GM18508 (cell line): Measurements from ENCODE around the gene TCN2.
"Not testable (repeated sequence)": the region's sequence is repeated elsewhere in the genome, so short reads cannot be mapped to it uniquely, and the experiment has no call there.

Experiments used
- ATAC-seq: cut with Tn5 transposase; IDR thresholded peaks from one replicate; pipeline ENCODE4 v1.9.1; 2021; ENCODE audit warnings: moderate number of reproducible peaks; ENCODE audit not compliant: insufficient read depth, unreplicated experiment

The TCN2 gene

DNA sequence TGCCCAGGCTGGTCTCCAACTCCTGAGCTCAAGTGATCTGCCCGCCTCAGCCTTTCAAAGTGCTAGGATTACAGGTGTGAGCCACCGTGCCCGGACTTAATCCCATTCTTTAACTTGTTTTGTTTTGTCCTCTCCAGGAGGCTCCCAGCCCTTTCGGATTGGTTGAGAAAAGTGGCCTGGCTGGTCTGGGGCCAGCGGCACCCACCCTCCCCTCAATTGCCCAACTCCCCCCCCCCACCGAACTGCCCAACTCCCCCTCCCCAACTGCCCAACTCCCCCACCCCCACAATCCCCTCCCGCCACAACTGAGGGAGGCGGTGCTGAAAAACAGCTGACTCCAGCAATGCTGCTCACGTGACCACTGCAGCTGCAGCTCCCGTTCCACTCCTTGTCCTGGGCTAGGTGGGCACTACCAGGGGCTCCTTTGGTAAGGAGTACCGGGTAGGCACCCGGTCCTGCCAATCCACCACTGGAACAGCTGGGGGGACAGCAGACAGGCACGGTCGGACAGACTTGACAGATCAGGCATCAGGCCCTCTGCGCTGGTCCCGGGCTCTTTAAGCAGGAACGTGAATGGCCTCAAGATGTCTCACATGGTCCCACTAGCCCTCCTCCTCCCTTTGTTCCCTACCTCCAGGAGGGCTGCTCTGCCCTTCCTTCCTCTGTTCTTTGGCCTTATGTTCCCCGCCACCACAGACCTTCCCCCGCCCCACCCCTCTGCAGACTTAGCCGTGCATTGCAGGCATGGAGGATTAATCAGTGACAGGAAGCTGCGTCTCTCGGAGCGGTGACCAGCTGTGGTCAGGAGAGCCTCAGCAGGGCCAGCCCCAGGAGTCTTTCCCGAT is at the start of gene TCN2:
TSS of gene TCN2 (plus strand) at position 720 of the 845 bp plus-strand sequence. CDS start 158 bp downstream, outside the sequence.
- no peak for ATAC-seq

DNA sequence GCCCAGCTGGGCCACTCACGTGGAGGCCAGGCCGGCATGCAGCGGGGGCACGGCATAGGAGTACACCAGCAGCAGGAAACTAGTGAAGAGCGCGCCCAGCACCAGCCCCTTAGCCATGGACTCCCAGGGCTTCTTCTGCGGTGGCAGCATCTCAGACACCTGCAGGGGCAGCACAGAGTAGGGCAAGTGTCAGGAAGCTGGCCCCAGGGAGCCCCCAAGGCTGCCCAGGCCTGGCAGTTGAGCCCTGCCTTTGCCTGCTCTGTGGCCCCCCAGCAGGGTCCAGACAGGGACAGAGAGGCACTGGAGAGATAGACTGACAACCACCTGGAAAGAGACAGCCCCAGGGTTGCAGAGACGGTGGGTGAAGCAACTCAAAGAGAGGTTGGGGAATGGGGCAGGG is 49.7 kb upstream of the TCN2 start:
- no peak for ATAC-seq

DNA sequence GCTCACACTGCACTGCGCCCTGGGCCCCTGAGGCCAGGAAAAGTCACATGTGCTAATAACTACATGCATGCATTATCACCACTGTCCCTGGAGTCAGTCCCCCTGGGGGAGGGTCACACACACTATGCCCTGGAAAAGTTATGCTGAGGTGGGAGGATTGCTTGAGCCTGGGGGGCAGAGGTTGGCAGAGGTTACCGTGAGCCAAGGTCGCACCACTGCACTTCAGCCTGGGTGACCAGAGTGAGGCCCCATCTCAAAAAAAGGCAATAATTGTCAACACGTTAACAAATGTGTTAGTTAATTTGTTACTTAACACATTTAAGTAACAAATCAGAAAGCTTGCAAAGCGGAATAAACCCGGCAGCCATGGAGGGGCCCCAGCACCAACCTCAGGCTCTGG is 47.1 kb upstream of the TCN2 start:
- ATAC-seq, result no peak

DNA sequence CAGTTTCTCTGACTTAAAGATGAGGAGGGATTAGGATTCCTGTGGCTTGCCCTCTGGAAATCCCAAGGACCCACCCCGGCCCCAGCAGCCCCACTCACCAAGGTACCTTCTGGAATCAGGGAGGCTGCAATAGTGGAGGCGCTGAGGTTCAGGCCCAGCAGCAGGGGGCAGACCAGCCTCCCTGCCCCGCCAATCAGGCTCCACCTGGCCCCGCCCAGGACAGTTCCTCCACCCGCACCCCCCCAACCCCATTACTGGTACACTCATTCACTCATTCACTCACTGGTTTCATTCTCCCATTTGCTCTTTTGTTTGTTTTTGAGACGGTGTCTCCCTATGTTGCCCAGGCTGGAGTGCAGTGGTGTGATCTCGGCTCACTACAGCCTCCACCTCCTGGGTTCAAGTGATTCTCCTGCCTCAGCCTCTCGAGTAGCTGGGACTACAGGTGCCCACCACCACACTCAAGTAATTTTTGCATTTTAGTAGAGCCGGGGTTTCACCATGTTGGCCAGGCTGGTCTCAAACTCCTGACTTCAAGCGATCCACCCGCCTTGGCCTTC is 46.3 kb upstream of the TCN2 start:
- ATAC-seq, result not testable (repeated sequence)

DNA sequence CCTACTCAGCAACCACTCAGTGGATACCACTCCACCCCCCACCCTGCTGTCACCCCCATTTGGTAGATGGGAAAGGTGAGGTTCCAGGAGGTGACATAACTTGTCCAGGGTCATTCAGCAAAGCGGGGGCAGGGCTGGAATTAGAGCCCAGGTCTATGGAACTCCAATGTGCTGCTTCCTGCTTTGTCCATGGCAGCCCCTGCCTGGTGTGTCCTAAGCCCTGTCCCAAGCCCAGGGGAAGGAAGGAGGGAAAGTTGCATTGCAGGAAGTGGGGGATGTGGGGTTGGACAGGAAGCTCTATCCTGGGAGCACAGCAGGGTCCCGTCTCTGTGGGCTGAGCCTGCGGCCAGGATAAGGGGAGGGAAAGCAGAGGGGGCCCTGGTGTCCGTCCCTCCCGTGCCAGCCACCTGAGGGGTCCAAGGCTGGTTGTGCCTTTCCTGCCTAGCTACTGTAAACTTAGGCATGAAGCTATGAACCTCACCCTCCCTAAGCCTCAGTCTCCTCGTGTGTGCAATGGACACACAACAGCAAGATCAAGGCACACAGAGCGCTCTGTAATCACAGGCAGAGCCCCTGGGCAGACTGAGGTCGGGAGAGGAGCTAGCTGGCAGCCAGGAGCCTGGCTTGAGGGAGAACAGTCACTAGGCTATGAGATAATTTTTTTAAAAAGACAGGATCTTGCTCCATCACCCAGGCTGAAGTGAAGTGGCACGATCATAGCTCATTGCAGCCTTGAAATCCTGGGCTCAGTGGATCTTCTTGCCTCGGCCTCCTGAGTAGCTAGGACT is 45.4 kb upstream of the TCN2 start:
- ATAC-seq, result no peak

- no peak for ATAC-seq
These were observed 44.6 kb upstream of the TCN2 start for GRCh38 chr22:30562366-30562765.

DNA sequence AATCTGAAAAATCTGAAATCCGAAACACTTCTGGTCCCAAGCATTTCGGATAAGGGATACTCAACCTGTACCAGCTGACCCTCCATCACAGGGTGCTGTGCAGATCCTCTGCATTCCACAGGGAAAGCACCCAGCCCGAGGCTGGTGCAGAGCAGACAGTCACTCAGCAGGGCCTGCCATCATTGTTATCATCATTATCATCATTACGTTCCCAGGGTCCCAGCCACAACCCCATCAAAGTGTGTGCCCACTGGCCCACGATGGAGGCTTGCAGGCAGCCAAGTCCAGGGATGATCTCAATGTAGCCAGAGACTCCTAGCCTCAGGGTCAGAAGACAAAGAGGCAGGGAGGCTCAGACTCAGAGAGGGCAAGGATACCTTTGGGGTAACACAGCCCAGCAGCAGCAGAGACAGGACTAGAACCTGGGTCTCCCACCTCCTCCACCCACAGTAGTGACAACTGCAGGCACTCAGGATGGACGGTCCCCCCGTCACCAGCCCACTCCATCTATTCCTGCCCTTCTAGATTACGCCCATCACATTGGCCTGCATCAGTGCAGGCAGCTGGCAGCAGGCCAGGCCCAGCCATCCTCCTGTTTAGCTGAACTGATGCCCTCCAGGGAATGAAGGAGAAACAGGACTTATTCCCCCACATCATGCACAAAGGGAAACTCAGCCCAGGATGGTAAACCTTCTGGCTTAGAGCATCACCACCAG is 42.8 kb upstream of the TCN2 start:
- ATAC-seq, result no peak

GRCh38 chr22:30564761-30565119 is 42.2 kb upstream of the TCN2 start:
- no peak for ATAC-seq

DNA sequence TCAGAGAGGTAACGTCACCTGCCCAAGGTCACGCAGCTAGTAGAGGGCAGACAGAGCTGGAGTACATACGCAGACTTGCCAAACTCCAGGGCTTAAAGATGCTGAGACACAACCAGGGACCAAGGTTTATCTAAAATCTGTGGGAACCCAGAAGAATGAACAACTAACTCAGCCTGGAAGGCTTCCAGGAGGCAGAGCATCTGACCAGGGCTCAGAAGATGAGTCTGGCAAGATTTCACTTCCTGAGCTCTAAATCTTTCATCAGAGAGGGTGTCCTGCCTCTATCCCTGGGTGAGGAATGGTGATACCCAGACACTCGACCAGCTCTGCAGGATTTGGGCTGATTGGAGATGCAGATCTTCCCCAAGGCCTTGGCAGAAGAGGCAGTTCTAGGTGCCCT is 41.6 kb upstream of the TCN2 start:
- ATAC-seq, result no peak

GRCh38 chr22:30566125-30566524 is 40.8 kb upstream of the TCN2 start:
- no peak for ATAC-seq

- not testable (repeated sequence) for ATAC-seq
These were observed 39.7 kb upstream of the TCN2 start for GRCh38 chr22:30567277-30567676.

DNA sequence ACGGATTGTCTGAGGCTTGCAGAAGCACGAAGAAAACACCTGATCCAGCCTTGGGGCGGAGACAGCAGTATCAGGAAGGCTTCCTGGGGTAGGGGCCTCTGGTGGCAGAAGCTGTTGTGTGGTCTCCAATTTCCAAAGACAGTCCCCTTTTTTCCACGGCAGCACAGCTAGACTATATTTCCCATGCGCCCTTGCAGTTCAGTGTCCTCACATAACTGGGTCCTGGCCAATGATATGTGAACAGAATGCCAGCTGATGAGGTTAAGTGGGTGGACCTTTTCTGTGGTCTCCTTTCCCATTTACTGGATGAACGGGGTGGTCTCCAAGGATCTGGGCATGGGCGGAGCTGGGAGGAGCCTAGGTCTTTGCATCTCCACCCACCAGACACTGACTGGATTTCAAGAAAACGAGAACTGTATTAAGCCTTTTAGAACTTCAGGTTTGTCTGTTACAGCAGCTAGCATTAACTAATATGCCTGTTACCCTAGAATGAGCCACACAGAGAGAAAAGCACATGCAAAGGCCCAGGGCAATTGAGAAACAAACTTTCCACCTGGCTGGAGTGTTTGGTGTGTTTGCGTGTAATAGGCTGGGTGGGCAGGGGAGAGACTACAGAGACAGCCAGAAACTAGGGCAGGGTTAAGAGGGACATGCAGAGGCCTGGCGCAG is 38.7 kb upstream of the TCN2 start:
- ATAC-seq, result no peak

- no peak for ATAC-seq
These were observed 37.2 kb upstream of the TCN2 start for GRCh38 chr22:30569674-30570202.

GRCh38 chr22:30572210-30572609 is 34.8 kb upstream of the TCN2 start:
- no peak for ATAC-seq

GRCh38 chr22:30572840-30573593 is 34.0 kb upstream of the TCN2 start:
- ATAC-seq, result no peak

GRCh38 chr22:30573594-30574094 is 33.3 kb upstream of the TCN2 start:
- no peak for ATAC-seq

- no peak for ATAC-seq
These were observed 32.6 kb upstream of the TCN2 start, which contains the start of gene GAL3ST1 for GRCh38 chr22:30574095-30574981. GAL3ST1 (minus strand) TSS chr22:30574665; CDS start chr22:30557392, 17,273 bp downstream.
